ENCODE data around the gene FAM111A.

The FAM111A gene

DNA sequence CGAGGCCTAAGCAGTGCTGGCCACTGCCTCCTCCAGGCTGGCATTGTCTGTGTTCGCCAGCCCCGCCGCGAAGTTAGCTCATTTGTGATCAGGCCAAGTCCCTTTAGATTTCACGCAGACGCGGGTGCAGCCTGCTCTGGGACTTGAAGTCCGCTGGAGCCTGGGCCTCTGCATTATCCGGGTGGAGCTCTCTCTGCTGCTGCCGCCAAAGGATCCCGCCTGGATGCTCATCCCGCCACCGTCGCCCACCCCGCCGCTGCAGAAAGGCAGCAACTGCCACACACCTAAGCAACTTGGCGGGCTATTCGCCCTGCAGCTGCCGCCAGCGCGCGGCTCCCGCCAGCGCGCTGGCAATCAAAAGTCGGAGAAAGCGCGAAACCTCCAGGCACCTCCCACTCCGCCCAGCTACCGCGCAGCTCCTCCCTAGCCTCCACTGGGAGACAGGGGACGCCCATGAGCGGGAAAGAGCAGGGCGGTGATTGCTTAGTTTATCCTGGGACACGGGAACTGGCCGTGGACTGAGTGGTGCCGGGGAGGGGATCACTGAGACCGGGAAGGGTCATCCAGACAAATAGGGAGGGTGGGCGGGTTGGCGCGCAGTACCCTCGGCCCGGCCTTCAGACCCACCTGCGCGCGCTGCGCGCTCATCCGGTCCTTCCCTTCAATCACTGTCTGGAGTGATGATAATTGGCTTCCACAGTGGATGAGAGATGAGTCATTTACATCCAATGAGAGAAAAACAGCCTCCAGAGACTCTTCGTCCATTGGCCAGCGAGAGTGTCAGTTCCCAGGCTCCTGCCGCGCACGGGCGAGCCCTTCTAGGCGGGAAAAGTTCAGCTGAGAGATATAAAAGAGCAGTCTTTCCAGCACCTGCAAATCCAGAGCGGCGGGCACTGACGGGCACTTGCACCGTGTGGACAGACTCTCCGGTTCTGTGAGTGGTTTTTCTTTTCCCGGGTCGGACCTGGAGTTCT, 36.0 kb upstream of the FAM111A start, which contains the start of gene FAM111B (continued):
- TF ChIP-seq, protein P1, sequence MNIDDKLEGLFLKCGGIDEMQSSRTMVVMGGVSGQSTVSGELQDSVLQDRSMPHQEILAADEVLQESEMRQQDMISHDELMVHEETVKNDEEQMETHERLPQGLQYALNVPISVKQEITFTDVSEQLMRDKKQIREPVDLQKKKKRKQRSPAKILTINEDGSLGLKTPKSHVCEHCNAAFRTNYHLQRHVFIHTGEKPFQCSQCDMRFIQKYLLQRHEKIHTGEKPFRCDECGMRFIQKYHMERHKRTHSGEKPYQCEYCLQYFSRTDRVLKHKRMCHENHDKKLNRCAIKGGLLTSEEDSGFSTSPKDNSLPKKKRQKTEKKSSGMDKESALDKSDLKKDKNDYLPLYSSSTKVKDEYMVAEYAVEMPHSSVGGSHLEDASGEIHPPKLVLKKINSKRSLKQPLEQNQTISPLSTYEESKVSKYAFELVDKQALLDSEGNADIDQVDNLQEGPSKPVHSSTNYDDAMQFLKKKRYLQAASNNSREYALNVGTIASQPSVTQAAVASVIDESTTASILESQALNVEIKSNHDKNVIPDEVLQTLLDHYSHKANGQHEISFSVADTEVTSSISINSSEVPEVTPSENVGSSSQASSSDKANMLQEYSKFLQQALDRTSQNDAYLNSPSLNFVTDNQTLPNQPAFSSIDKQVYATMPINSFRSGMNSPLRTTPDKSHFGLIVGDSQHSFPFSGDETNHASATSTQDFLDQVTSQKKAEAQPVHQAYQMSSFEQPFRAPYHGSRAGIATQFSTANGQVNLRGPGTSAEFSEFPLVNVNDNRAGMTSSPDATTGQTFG (tag by site-specific recombination; IDR thresholded peaks at IDR 0.05; ENCODE audit: borderline replicate concordance) = no peak
- TF ChIP-seq, protein P2, sequence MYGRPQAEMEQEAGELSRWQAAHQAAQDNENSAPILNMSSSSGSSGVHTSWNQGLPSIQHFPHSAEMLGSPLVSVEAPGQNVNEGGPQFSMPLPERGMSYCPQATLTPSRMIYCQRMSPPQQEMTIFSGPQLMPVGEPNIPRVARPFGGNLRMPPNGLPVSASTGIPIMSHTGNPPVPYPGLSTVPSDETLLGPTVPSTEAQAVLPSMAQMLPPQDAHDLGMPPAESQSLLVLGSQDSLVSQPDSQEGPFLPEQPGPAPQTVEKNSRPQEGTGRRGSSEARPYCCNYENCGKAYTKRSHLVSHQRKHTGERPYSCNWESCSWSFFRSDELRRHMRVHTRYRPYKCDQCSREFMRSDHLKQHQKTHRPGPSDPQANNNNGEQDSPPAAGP (tag by site-specific recombination; IDR thresholded peaks at IDR 0.05) = no peak
- TF ChIP-seq ZNF37A (tag by site-specific recombination; IDR thresholded peaks at IDR 0.05) = no peak
- TF ChIP-seq ZBTB1 (tag by site-specific recombination; IDR thresholded peaks at IDR 0.05) = no peak
- no peak for TF ChIP-seq ZNF621 (tag by site-specific recombination; IDR thresholded peaks at IDR 0.05)
- TF ChIP-seq, protein P3, sequence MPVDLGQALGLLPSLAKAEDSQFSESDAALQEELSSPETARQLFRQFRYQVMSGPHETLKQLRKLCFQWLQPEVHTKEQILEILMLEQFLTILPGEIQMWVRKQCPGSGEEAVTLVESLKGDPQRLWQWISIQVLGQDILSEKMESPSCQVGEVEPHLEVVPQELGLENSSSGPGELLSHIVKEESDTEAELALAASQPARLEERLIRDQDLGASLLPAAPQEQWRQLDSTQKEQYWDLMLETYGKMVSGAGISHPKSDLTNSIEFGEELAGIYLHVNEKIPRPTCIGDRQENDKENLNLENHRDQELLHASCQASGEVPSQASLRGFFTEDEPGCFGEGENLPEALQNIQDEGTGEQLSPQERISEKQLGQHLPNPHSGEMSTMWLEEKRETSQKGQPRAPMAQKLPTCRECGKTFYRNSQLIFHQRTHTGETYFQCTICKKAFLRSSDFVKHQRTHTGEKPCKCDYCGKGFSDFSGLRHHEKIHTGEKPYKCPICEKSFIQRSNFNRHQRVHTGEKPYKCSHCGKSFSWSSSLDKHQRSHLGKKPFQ (tag by site-specific recombination; IDR thresholded peaks at IDR 0.05) = no peak
- no peak for TF ChIP-seq ZNF777 (tag by site-specific recombination; IDR thresholded peaks at IDR 0.05; ENCODE audit: borderline replicate concordance)
- TF ChIP-seq ZNF585B (tag by site-specific recombination; IDR thresholded peaks at IDR 0.05) = no peak
- 0 out of 2 replicates have a peak, but pooled peaks have one; percentile 14 for TF ChIP-seq PRDM1 (tag by site-specific recombination; IDR thresholded peaks at IDR 0.05)
- no peak for TF ChIP-seq ZSCAN16 (tag by site-specific recombination; IDR thresholded peaks at IDR 0.05)
- TF ChIP-seq GLI2 (tag by site-specific recombination; IDR thresholded peaks at IDR 0.05; ENCODE audit: borderline replicate concordance, low read depth) = no peak
- TF ChIP-seq ZNF501 (tag by site-specific recombination; IDR thresholded peaks at IDR 0.05) = no peak
- TF ChIP-seq ZNF354C (tag by site-specific recombination; IDR thresholded peaks at IDR 0.05; ENCODE audit: borderline replicate concordance, low read depth) = no peak
- peak; percentile 69 for TF ChIP-seq ZNF341 (tag by site-specific recombination; IDR thresholded peaks at IDR 0.05; ENCODE audit: low read depth)
- TF ChIP-seq, protein P4, sequence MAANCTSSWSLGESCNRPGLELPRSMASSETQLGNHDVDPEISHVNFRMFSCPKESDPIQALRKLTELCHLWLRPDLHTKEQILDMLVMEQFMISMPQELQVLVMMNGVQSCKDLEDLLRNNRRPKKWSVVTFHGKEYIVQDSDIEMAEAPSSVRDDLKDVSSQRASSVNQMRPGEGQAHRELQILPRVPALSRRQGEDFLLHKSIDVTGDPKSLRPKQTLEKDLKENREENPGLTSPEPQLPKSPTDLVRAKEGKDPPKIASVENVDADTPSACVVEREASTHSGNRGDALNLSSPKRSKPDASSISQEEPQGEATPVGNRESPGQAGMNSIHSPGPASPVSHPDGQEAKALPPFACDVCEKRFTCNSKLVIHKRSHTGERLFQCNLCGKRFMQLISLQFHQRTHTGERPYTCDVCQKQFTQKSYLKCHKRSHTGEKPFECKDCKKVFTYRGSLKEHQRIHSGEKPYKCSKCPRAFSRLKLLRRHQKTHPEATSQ (tag by site-specific recombination; IDR thresholded peaks at IDR 0.05) = no peak
- no peak for TF ChIP-seq ZNF157 (tag by site-specific recombination; IDR thresholded peaks at IDR 0.05)
- no peak for TF ChIP-seq ZNF214 (tag by site-specific recombination; IDR thresholded peaks at IDR 0.05; ENCODE audit: borderline replicate concordance)
- no peak for TF ChIP-seq ZNF433 (tag by site-specific recombination; IDR thresholded peaks at IDR 0.05; ENCODE audit: low read depth)
- TF ChIP-seq, protein P5, sequence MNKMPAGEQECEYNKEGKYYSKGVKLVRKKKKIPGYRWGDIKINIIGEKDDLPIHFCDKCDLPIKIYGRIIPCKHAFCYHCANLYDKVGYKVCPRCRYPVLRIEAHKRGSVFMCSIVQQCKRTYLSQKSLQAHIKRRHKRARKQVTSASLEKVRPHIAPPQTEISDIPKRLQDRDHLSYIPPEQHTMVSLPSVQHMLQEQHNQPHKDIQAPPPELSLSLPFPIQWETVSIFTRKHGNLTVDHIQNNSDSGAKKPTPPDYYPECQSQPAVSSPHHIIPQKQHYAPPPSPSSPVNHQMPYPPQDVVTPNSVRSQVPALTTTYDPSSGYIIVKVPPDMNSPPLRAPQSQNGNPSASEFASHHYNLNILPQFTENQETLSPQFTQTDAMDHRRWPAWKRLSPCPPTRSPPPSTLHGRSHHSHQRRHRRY (tag by site-specific recombination; IDR thresholded peaks at IDR 0.05) = no peak
- no peak for TF ChIP-seq GLI4 (tag by site-specific recombination; IDR thresholded peaks at IDR 0.05)
- TF ChIP-seq BCL11A (tag by site-specific recombination; IDR thresholded peaks at IDR 0.05; ENCODE audit: low read depth) = no peak
- TF ChIP-seq ZBTB7A (tag by site-specific recombination; IDR thresholded peaks at IDR 0.05; ENCODE audit: low read depth) = no peak
- TF ChIP-seq, protein P6, sequence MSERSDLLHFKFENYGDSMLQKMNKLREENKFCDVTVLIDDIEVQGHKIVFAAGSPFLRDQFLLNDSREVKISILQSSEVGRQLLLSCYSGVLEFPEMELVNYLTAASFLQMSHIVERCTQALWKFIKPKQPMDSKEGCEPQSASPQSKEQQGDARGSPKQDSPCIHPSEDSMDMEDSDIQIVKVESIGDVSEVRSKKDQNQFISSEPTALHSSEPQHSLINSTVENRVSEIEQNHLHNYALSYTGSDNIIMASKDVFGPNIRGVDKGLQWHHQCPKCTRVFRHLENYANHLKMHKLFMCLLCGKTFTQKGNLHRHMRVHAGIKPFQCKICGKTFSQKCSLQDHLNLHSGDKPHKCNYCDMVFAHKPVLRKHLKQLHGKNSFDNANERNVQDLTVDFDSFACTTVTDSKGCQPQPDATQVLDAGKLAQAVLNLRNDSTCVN (tag by site-specific recombination; optimal IDR thresholded peaks at IDR 0.05) = peak; percentile 69
- no peak for TF ChIP-seq ZNF626 (tag by site-specific recombination; IDR thresholded peaks at IDR 0.05)
- TF ChIP-seq ZNF48 (tag by site-specific recombination; IDR thresholded peaks at IDR 0.05) = no peak
- no peak for TF ChIP-seq ZNF223 (tag by site-specific recombination; IDR thresholded peaks at IDR 0.05)
- no peak for TF ChIP-seq ZNF670 (tag by site-specific recombination; IDR thresholded peaks at IDR 0.05; ENCODE audit: low read depth)
- no peak for TF ChIP-seq SCRT2 (tag by site-specific recombination; IDR thresholded peaks at IDR 0.05)
- TF ChIP-seq, protein P7, sequence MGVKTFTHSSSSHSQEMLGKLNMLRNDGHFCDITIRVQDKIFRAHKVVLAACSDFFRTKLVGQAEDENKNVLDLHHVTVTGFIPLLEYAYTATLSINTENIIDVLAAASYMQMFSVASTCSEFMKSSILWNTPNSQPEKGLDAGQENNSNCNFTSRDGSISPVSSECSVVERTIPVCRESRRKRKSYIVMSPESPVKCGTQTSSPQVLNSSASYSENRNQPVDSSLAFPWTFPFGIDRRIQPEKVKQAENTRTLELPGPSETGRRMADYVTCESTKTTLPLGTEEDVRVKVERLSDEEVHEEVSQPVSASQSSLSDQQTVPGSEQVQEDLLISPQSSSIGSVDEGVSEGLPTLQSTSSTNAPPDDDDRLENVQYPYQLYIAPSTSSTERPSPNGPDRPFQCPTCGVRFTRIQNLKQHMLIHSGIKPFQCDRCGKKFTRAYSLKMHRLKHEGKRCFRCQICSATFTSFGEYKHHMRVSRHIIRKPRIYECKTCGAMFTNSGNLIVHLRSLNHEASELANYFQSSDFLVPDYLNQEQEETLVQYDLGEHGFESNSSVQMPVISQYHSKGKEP (tag by site-specific recombination; IDR thresholded peaks at IDR 0.05) = no peak
